ENCODE data around the gene WDR27. TPM values are rescaled to one million over a fixed set of nuclear protein-coding genes. Genes with fewer than 3 reads are reported as not detected.

WDR27 gene
- total RNA-seq, 2 donors from 2014 or later: 25.7 to 26.0 TPM

- H3K9me3 ChIP-seq (ENCODE audit: control insufficient read depth, low read length, poor library complexity, severe bottlenecking): no peaks in the 10 kb centered on the region
- peaks cover 23% of the 10 kb centered on the region for H3K27me3 Mint-ChIP-seq
- no peaks in the 10 kb centered on the region for H3K4me1 Mint-ChIP-seq
- ATAC-seq: no peak
- no peak overlapping the region for H3K27ac Mint-ChIP-seq
- H3K4me3 Mint-ChIP-seq: no peak overlapping the region
- no peak for DNase-seq
- no peaks in the 10 kb centered on the region for H3K36me3 Mint-ChIP-seq (ENCODE audit: low read depth)
These were observed 290.1 kb downstream of the WDR27 start for GRCh38 chr6:169411722-169412121.

- Mint-ChIP-seq H3K36me3 (ENCODE audit: low read depth) (no peaks in the 10 kb centered on the region), H3K4me1 (no peaks in the 10 kb centered on the region), H3K4me3 (no peak overlapping the region), H3K27me3 (peaks cover 25% of the 10 kb centered on the region), H3K27ac (no peak overlapping the region)
- H3K9me3 ChIP-seq (ENCODE audit: control insufficient read depth, low read length, poor library complexity, severe bottlenecking): no peaks in the 10 kb centered on the region
- ATAC-seq: no peak
- DNase-seq: no peak
These were observed 290.5 kb downstream of the WDR27 start for GRCh38 chr6:169411296-169411695.

- ATAC-seq: no peak
- Mint-ChIP-seq H3K27me3 (peaks cover 31% of the 10 kb centered on the region), H3K36me3 (ENCODE audit: low read depth) (no peaks in the 10 kb centered on the region), H3K4me1 (no peaks in the 10 kb centered on the region), H3K27ac (no peak overlapping the region), H3K4me3 (no peak overlapping the region)
- no peaks in the 10 kb centered on the region for H3K9me3 ChIP-seq (ENCODE audit: control insufficient read depth, low read length, poor library complexity, severe bottlenecking)
- DNase-seq: no peak
These were observed 292.0 kb downstream of the WDR27 start for GRCh38 chr6:169409742-169410312.

DNA sequence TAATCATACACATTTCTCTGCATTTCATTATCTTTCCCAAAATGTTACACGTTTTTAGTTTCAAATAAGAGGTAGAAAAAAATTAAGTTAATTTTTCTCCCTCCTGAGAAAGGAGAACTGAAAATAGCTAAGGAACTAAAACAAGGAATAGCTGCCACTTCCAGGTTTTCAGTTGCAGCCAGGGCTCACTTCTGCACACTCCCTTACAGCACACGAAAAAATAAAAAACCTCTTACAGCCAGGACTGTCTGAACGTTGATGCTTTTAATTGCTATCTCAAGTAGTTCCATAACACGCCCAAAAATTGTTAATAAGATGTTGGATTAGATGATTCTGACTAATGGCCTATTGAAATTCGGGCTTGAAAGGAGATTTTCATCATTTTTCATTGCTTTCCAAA, 294.5 kb downstream of the WDR27 start:
- Mint-ChIP-seq H3K4me3 (no peak overlapping the region), H3K4me1 (no peaks in the 10 kb centered on the region), H3K27ac (no peak overlapping the region), H3K27me3 (peaks cover 39% of the 10 kb centered on the region), H3K36me3 (ENCODE audit: low read depth) (no peaks in the 10 kb centered on the region)
- no peaks in the 10 kb centered on the region for H3K9me3 ChIP-seq (ENCODE audit: control insufficient read depth, low read length, poor library complexity, severe bottlenecking)
- ATAC-seq (no peak), DNase-seq (no peak)

Other genes starting within 250 kb of the WDR27 start
- gene C6orf120, start 97 bp upstream of the WDR27 start, total RNA-seq: 10 to 100 TPM; 16.3 to 17.8 TPM
- 10 to 100 TPM; 64.3 to 67.1 TPM for gene PHF10, start 22.5 kb upstream of the WDR27 start, total RNA-seq
- 1 to 10 TPM; 3.0 to 3.9 TPM for gene DYNLT2, start 49.5 kb upstream of the WDR27 start, total RNA-seq
- 10 to 100 TPM; 28.9 to 31.7 TPM for gene ERMARD, start 49.6 kb upstream of the WDR27 start, total RNA-seq